ENCODE results near the gene VIPAS39. TPM values are rescaled to one million over a fixed set of nuclear protein-coding genes. Genes with fewer than 3 reads are reported as not detected.

Gene VIPAS39
- total and polyA plus RNA-seq, 2 of the 13 experiments (the other 11 are each of a cell fraction or from before 2014, with no cell fraction given), result 13.3 to 21.5 TPM

GRCh38 chr14:77457522-77458248, at the start of gene VIPAS39, which contains the start of gene AHSA1 (continued):
- TF ChIP-seq AKNA (CRISPR knock-in tag; IDR thresholded peaks at IDR 0.05; ENCODE audit: borderline replicate concordance), result no peak
- peak; percentile 93; the same call in 1 of the 2 replicates for TF ChIP-seq ZNF891 (CRISPR knock-in tag; IDR thresholded peaks at IDR 0.05)
- TF ChIP-seq HNRNPLL (IDR thresholded peaks at IDR 0.05; ENCODE audit: low read depth, low read length, poor library complexity, severe bottlenecking), result peak; percentile 60
- TF ChIP-seq ZNF850 (CRISPR knock-in tag; conservative IDR thresholded peaks at IDR 0.05), result no peak
- 0 out of 2 replicates have a peak, but pooled peaks have one; percentile 19 for TF ChIP-seq ZBTB38 (CRISPR knock-in tag; IDR thresholded peaks at IDR 0.05)
- TF ChIP-seq ZUFSP (CRISPR knock-in tag; IDR thresholded peaks at IDR 0.05; ENCODE audit: borderline replicate concordance), result no peak
- 0 out of 2 replicates have a peak, but pooled peaks have one; percentile 47 for TF ChIP-seq ARHGAP35 (CRISPR knock-in tag; IDR thresholded peaks at IDR 0.05; ENCODE audit: borderline replicate concordance)
- peak; percentile 98 for TF ChIP-seq HCFC1 (IDR thresholded peaks at IDR 0.05; ENCODE audit: low read depth, low read length)
- 0 out of 2 replicates have a peak, but pooled peaks have one; percentile 56 for TF ChIP-seq ZNF232 (CRISPR knock-in tag; IDR thresholded peaks at IDR 0.05; ENCODE audit: borderline replicate concordance)
- no peak for TF ChIP-seq SOX6 (IDR thresholded peaks at IDR 0.05)
- TF ChIP-seq SOX6 (CRISPR knock-in tag; IDR thresholded peaks at IDR 0.05), result peak; percentile 43
- peak; percentile 60; the same call in 1 of the 2 replicates for TF ChIP-seq ZBTB8A (CRISPR knock-in tag; IDR thresholded peaks at IDR 0.05; ENCODE audit: borderline replicate concordance, low read depth)
- no peak for TF ChIP-seq RFX5 (IDR thresholded peaks at IDR 0.05; ENCODE audit: low read depth, low read length)
- TF ChIP-seq DRAP1 (CRISPR knock-in tag; IDR thresholded peaks at IDR 0.05), result peak; percentile 65
- no peak for TF ChIP-seq RCOR2 (CRISPR knock-in tag; IDR thresholded peaks at IDR 0.05)
- TF ChIP-seq ZSCAN25 (CRISPR knock-in tag; IDR thresholded peaks at IDR 0.05), result no peak; the same call in 1 of the 2 replicates
- peak; percentile 28; the same call in 1 of the 2 replicates for TF ChIP-seq HNF4A (CRISPR knock-in tag; IDR thresholded peaks at IDR 0.05)
- 0 out of 2 replicates have a peak, but pooled peaks have one; percentile 41 for TF ChIP-seq ZNF317 (CRISPR knock-in tag; IDR thresholded peaks at IDR 0.05)
- TF ChIP-seq ZNF619 (CRISPR knock-in tag; IDR thresholded peaks at IDR 0.05), result 0 out of 2 replicates have a peak, but pooled peaks have one; percentile 6
- 0 out of 2 replicates have a peak, but pooled peaks have one; percentile 15 for TF ChIP-seq HOMEZ (CRISPR knock-in tag; IDR thresholded peaks at IDR 0.05; ENCODE audit: low read depth)
- no peak for TF ChIP-seq RFXANK (CRISPR knock-in tag; IDR thresholded peaks at IDR 0.05)
